ENCODE results near the gene USP1.

GRCh38 chr1:62436466-62437272 is at the start of gene USP1:
- TF ChIP-seq, protein P1, sequence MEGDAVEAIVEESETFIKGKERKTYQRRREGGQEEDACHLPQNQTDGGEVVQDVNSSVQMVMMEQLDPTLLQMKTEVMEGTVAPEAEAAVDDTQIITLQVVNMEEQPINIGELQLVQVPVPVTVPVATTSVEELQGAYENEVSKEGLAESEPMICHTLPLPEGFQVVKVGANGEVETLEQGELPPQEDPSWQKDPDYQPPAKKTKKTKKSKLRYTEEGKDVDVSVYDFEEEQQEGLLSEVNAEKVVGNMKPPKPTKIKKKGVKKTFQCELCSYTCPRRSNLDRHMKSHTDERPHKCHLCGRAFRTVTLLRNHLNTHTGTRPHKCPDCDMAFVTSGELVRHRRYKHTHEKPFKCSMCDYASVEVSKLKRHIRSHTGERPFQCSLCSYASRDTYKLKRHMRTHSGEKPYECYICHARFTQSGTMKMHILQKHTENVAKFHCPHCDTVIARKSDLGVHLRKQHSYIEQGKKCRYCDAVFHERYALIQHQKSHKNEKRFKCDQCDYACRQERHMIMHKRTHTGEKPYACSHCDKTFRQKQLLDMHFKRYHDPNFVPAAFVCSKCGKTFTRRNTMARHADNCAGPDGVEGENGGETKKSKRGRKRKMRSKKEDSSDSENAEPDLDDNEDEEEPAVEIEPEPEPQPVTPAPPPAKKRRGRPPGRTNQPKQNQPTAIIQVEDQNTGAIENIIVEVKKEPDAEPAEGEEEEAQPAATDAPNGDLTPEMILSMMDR (conservative IDR thresholded peaks at IDR 0.05) = no peak
- no peak for TF ChIP-seq ZFX (IDR thresholded peaks at IDR 0.05)

All from C4-2B (cell line).